HG02973 (cell line): ENCODE data around the gene SLC2A8.

Experiments used
- ATAC-seq: cut with Tn5 transposase; IDR thresholded peaks from one replicate; pipeline ENCODE4 v1.9.1; 2021; ENCODE audit warnings: moderate library complexity; ENCODE audit not compliant: unreplicated experiment

Gene SLC2A8

DNA sequence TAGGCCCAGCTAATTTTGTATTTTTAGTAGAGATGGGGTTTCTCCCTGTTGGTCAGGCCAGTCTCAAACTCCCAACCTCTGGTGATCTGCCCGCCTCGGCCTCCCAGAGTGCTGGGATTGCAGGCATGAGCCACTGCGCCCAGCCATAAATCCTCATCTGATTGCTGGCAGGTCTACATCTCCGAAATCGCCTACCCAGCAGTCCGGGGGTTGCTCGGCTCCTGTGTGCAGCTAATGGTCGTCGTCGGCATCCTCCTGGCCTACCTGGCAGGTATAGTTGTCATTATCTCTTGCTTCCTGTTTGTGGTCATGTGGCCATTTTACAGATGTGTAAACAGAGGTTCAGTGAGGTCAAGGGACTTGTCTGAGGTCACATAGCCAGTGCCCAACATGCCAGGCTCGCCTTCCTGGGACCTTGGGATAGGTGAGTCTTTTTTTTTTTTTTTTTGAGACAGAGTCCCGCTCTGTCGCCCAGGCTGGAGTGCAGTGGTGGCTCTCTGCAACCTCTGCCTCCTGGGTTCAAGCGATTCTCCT is 2.8 kb downstream of the SLC2A8 start:
- ATAC-seq, result no peak

DNA sequence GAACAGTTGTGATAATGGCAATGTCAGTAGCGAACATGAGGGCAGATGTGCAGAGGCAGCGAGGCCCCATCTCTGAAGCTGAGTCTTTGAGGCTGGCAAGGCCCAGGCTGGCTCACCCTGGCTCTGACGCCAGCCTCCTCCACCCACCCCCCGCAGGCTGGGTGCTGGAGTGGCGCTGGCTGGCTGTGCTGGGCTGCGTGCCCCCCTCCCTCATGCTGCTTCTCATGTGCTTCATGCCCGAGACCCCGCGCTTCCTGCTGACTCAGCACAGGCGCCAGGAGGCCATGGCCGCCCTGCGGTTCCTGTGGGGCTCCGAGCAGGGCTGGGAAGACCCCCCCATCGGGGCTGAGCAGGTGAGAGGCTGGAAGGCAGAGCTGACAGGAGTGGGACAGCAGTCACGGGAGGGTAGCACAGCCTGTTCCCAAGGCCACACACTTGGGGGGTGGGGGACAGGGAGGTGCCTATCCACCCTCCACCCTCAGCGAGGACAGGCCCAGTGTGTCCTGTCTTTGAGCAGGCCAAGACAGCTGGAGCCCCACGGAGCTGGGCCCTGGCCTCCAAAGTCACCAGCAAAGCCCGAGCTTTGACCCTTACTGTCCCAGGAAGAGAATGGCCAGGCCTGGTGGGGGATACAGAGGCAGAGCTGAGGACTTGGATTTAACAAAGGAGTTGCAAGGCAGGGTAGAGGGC is 5.6 kb downstream of the SLC2A8 start:
- ATAC-seq, result no peak

GRCh38 chr9:127403507-127404192 is 6.7 kb downstream of the SLC2A8 start:
- ATAC-seq, result no peak

DNA sequence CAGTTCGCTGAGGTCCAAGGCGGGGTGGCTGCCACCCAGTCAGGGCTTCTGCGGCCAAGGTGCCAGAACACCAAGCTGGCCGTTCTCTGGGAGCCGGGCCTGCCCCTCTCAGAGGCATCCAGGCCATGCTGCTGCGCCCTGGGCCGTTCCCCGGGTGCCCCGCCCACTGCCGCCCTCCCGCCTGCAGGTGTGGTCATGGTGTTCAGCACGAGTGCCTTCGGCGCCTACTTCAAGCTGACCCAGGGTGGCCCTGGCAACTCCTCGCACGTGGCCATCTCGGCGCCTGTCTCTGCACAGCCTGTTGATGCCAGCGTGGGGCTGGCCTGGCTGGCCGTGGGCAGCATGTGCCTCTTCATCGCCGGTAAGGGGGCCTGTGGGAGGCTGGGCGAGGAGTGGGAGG is 7.7 kb downstream of the SLC2A8 start:
- no peak for ATAC-seq

- no peak for ATAC-seq
Measured at GRCh38 chr9:127405344-127406125, 8.6 kb downstream of the SLC2A8 start.

DNA sequence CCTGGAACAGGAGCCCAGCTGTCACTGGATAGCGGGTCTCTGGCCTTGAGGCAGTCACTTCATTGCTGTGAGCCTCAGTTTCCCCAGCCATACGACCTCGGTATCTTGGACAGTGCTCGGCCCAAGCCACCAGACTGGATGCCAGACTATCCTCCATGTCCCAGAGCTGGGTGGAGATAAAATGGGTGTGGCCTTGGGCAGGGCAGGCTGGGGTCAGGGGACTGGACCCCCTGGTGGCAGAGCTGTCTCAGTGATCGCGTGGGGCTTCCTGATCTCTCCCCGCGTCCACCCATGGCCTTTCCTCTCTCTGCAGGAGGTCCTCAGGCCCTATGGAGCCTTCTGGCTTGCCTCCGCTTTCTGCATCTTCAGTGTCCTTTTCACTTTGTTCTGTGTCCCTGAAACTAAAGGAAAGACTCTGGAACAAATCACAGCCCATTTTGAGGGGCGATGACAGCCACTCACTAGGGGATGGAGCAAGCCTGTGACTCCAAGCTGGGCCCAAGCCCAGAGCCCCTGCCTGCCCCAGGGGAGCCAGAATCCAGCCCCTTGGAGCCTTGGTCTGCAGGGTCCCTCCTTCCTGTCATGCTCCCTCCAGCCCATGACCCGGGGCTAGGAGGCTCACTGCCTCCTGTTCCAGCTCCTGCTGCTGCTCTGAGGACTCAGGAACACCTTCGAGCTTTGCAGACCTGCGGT is 10.0 kb downstream of the SLC2A8 start:
- no peak for ATAC-seq

GRCh38 chr9:127407492-127407843 is 10.5 kb downstream of the SLC2A8 start:
- no peak for ATAC-seq

DNA sequence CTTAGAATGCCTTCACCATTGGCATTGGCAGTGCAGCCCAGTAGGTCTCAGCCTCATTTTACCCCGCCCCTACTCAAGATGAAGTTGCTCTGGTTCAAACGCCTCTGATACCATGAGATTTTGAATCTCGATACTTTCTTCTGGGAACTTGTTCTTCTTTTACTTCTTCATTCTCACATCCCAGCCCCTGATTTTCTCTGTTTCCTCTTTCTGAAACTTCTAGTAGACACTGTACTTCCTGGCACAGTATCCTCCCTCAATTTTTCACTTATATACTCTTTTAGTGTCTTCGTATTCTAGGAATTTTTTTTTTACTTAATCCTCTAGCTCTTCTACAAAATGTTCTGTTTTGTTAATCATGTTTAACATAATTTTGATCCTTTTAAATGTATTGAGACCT is 14.2 kb downstream of the SLC2A8 start:
- ATAC-seq, result no peak

- ATAC-seq, result no peak
Measured at GRCh38 chr9:127415141-127415540, 18.2 kb downstream of the SLC2A8 start.

GRCh38 chr9:127415657-127416056 is 18.7 kb downstream of the SLC2A8 start:
- ATAC-seq, result no peak

DNA sequence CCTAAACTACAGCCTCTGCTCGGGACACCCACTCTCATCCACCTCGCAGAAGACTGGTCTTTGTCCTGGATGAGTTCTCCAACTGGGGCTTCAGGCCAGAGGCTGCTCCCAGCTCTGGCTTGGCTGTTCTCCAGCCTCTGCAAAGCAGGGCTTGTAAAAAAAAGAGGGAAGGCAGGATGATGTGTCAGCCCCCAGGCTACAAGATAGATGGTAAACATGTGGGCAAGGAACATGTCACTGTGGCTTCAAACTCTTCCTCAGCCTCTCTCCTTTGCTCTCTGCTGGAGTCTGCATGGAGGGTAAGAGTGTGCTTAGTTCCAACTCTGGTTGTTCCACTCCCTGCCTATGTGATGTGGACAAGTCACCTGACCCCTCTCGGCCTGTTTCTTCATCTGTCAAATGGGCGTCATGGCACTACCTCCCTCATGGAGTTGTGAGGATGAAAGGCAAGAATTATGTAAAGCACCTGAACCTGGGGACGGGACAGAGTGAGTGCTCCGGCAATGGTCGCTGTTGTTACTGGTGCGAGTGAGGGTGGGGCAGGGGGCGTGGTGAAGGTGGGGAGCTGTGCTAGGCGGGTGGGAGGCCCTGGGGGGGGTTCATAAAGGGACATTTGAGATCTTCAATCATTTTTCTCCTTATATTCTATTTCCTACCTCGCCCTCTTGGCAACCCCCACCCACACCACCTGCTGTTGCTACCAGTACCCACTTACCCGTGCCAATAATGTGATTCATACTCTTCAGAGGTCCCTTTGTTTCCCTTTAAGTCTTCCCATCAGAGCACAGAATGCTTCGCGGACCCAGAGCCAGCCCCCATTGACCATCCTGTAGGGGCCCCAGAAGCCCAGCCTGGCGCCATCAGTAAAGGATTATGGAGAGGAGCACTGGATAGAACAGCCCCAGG is 20.4 kb downstream of the SLC2A8 start:
- ATAC-seq, result no peak

DNA sequence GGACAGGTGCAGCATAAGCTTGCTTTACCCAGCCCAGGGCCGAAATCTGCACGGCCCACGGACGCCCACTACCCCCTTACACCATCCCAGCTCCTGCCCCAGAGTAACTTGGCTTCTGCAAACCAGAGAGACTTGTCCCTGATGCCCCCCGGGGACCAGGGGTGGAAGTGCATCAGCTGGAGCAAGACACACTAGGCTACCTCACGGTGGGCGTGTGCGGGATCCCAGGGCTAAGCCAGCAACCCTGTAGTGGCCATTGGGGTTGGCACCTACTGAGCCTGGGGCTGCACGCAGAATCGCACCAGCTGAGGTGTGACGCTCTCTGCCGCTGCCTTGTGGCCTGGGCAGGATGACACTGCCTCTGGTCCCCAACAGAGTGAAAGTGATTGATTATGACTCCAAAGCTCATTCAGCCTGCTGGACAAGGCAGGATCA is 21.1 kb downstream of the SLC2A8 start:
- no peak for ATAC-seq

- ATAC-seq, result no peak
Measured at GRCh38 chr9:127419348-127419747, 22.4 kb downstream of the SLC2A8 start.

DNA sequence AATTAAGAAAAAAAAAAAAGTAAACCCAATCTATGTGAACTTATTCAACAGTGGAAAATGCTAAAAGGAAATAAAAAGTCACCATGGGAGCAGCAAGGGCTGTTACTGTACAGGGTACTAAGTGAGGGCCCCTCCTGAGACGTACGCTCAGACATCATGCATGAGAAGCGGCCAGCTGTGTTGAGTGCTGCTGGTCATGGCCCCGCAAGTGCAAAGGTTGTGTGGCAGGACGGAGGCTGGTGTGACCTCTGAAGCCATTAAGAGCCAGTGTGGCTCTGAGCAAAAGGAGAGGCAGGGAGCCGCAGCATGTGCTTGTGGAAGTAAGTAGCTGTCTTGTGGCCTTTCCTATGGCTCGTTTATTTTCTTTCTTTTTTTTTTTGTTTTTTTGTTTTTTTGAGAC is 24.1 kb downstream of the SLC2A8 start:
- ATAC-seq, result no peak

- no peak for ATAC-seq
Measured at GRCh38 chr9:127422133-127422782, 25.3 kb downstream of the SLC2A8 start.

DNA sequence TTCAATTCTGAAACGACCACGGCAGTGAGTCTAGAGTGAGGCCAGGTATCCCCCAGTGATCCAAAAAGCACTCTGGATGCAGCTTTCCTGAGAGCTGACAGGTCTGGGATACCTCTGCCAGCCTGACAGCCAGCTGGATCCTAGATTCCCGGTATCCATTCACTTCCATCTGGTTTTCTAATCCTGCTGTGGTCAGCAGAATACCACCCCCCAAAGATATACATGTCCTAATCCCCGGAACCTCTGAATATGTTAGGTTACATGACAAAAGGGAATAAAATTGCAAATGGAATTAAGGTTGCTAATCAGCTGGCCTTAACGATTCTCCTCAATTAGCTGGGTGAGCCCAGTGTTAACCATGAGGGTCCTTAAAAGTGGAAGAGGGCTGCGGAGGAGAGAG is 25.8 kb downstream of the SLC2A8 start:
- no peak for ATAC-seq

DNA sequence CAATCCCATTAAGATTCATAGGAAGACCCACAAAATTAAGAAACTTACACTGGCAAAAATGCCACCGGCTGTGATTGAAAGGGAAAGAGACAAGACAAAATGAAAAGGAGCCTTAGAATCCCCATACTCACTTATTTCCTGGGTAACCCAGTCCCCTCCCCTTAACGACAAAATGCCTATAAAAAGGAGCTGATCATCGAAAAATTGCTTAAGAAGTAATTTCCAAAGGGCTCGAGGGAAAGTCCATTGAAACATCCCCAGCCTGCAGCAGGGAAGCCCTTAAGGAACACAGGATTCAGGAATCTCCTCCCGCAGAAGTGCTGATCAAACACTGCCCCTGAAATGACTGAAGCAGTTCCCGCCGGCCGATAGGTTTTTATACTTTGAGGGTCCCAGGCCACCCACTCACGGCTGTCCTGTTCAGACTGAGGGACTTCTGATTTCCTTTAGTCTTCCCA is 26.5 kb downstream of the SLC2A8 start:
- no peak for ATAC-seq

DNA sequence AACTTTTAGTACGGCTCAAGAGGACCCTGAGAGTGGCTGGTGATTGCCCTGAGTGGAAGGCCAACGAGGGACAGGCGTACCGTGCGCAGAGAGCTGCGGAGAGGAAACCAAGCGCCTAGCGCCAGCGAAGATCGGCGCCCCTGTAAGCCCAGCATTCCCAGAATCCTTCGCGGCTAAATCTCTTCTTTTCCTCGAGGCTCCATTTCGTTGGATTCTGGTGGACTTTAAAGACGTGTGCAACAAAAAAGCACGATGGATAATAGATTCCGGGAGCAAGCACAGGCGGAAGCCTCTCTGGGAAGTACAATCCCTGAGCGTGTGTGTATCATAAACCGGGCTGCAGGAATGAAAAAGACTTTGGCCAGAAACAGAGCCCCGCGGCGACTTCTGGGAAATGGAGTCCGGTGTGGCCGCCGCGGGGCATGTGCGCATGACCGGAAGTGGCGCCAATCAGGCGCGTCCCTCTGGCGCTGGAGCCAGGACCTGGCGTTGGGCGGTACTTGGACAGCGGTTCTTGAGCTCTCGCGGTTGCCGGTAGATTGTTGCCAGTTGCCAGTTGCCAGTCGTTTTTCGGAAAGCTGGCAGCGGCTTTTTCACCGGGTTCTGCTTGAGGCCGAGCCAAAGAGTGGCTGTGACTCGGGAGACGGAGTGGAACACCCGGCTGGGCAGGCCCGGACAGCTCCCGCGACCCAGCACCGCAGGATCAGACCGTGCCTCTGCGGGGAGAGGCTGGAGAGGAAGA is 27.1 kb downstream of the SLC2A8 start, which contains the start of gene ZNF79:
ZNF79 (plus strand) TSS at position 449 of the 742 bp plus-strand sequence. CDS start 406 bp downstream, outside the sequence.
- ATAC-seq, result peak; percentile 77

DNA sequence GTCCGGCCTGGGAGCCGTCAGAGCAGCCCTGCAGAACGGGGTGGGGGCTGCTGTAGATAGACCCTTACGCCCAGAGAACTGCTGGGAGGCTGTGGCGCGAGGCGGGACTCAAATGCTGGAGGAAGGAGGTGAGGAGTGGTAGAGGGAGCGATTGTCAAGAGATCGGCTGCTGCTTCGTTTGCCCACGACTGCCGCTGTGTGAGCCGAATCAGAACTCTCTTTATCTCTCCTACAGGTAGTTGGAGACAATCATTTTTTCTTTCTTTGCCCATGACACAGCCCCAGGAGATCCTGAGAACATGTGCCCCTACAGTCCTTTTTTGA is 27.7 kb downstream of the SLC2A8 start:
- peak; percentile 23 for ATAC-seq
